GM21619 (cell line): ENCODE measurements around the gene CDPF1.
"Not testable (repeated sequence)": the region's sequence is repeated elsewhere in the genome, so short reads cannot be mapped to it uniquely, and the experiment has no call there.

Source experiments
- ATAC-seq: cut with Tn5 transposase; IDR thresholded peaks from one replicate; pipeline ENCODE4 v1.9.1; 2021; ENCODE audit not compliant: unreplicated experiment

The CDPF1 gene

DNA sequence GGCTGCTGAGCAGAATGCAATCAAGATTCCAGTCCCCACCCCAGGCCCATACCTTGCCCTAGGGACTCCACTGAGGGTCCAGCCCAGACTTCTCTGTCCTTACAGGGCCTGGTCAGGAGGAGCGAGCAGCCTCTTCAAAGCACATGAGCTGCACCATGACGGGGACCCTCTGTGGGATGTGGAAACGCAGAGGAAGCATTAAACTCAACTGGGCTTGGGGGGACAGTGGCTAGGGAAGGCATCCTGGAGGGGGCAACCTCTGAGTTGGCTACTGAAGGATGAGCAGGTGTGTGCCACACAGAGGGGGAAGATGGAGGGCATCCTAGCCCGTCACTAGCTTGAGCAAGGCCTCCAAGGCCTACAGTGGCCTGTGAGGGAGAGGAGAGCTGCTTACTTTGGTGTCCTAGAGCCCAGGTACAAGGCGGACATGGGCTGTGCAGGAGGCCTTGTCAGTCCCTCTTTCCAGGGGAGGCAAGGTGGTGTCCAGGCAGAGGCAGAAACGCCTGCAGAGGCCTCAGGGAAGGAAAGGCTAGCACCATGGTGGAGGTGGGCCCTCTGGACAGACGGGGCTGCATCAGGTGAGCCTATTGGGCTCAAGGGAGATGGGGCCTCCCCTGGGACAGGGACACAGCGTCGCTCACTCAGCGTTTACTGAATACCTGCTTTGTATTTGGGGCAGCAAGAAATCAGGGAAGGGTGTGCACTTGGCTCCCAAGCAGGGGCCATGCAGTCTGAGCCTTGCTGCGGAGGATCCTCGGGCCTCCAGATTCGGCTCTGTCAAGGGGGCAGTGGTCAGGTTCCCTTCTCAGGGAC, 32.0 kb upstream of the CDPF1 start:
- no peak for ATAC-seq

DNA sequence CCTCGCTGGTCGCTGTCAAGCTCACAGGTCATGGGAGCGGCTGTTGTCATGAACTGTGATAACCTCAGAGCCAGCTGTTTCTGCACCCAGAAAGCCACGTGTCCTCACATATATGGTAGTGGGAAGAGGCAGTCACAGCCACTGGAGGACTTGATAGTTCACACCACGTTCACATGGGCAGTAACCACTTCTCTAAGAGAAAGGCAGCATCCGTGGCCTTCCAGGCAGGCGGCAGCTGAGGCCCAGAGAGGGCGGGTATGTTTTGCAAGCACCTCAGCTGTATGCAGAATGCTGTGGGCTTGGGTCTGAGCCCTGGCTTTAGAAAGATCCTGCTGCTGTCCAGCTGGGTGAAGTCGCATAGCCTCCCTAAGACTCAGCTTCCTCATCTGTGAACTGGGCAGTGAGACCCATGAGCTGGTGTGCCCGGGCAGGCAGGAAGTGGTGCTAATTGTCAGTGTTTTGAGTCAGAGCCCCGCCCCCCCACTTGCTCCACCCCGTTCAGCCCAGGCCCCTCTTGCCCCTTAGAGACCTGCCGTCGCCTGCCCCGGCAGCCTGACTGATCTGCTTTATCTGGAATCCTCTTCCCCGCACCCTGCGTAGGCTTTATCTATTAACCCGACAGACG, 31.0 kb upstream of the CDPF1 start:
- ATAC-seq, result no peak

DNA sequence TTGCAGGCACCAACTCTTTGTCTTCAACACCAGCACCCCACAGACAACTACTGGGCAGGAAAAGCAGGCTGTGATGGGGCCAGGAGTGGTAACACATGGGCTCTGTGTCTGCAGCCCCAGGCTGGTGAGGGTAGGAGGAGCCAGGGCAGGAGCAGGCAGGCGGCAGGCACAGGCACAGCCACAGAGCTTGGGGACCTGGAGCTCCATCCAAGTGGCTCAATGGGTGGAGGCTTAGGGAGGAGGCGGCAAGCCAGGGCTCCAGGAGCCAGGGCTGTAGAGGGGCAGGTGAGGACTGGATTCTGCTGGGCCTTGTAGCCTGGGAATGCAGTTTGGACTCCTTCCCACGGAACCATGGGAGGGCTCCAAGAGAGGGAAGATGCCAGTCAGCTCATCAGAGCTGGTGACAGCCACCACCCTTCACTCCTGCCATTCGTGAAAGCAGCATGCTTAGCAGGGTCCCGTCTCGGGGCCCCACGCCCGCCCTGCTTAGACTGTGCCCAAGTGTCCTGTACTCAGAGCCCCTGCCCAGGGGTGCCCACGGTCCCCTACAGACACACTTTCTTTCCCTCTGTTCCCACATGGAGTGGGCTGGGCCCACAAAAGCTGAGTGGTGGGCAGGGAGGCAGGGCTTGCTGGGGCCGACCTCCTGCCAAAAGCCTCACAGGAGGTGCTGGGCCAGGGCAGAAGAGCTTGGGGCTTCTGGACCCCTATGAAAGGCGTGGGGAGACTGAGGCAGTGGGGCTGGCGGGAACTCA, 30.1 kb upstream of the CDPF1 start:
- ATAC-seq, result no peak

- ATAC-seq, result no peak
Observed at GRCh38 chr22:46278656-46279645, 28.9 kb upstream of the CDPF1 start.

DNA sequence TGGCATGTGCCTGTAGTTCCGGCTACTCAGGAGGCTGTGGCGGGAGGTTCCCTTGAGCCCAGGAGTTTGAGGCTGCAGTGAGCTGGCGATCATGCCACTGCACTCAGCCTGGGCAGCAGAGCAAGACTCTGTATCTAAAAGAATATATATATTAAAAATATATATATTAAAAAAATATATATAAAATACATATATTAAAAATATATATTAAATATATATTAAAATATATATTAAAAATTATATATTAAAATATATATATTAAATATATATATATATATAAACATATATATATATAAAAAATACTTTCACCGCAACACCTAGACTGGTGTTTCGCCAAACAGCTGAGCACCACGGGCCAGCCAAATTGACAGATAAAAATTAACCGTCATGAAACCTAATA, 26.5 kb upstream of the CDPF1 start:
- ATAC-seq, result no peak

DNA sequence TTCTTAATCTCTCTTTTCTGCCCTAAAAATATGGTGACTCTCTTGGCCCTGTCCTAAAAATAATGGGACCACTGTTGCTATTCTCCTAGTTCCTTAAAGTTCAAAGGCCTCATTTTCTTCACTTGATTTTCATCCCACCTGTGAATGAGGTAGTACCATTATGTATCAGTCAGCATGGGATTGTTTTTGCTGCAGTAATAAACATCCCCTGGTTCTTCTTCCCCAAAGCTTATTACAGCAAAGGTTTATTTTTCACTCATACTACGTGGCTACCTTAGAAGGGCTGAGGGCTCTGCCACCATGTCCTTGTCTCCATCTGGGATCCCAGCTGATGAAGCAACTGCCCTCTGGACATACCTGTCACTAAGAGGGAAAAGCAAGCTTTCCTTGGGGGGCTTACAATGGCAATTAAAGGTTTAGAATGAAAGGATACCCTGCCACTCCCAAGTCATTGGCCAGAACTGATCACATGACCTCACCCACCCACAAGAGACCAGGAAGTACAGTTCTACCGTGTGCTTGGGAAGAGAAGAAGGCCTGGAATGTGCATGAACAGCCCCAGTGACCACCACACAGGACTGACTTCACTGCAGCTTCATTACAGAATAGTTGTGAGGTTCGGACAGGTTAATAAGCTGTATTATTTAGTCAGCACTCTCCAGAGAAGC, 25.5 kb upstream of the CDPF1 start:
- ATAC-seq, result no peak

DNA sequence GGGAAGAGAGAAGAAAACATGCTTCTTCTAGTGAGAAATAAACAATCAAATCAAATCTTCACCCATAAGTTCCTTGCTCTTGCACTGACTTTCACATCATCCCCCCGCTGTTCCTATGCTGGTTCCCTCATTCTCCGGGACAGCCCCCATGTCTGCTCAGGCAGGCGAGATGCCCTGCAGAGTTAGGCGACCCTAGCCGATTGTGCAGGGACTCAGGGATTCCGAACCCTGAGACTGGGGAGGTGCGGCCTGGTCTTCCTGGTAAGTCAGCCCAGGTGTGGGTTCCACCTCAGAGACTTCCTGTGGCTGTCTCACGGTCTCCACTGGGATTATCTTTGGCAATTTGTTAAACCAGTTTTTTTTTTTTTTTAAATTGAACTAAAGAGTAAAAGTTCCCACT, 24.3 kb upstream of the CDPF1 start:
- no peak for ATAC-seq

DNA sequence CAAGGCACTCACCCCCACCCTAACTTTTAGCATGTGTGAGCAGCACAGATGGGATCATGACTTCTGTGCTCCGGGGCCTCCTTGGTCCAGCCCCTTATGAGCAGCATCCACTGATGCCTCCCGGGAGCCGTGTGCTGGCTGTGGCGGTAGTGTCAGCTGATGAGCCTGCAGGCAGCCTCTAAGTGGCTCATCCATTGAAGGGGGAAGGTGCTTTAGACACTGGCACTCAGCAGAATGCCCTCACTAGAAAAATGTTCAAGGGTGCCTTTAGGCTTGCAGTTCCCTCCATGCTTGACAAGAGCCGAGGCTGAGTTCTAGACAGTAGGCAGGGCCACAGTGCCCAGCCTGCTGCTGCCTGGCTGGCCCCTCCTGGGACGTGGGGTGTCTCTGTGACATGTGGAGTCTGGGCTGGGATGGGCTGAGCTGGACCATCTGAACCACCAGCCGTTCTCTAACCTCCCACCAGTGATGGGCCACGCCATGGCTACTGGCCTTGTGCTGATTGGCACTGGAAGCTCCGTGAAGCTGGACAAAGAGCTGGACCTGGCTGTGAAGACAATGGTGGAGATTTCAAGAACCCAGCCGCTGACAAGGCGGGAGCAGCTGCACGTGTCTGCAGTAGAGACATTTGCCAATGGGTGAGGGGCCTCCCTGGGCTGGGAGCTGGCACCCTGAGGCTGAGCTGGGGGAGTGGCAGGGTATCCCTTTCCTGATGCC, 23.5 kb upstream of the CDPF1 start:
- ATAC-seq, result no peak

DNA sequence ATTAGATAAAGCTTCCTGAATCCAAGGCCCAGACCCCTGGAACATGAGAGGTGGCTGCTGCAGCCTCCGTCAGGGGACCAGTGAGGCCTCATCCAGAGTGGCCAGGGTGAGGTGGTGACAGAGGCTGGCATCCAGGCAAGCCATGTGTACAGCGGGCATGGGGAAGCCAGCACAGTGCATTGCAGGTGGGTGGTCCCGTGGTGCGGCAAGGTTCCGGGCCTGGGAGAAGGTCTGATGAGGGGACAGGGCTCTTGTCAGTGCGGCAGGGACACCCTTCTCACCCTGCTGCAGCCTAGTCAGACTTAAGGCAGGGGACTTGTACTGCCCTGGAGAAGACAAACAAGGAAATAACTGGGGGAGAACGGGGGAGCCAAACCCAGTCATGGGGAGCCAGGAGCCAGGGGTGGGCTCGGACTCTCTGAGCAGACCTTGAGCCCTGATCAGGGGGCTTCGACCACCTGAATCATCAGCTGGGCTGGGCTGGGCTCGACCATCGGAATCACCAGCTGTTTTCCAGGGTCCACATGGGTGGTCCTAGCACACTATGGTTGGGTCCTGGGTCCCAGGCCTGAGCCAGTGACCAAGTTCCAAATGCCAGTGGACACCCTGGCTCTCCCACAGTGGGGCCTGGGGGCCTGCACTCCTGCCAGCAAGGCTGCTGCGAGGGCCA, 22.8 kb upstream of the CDPF1 start:
- ATAC-seq, result no peak

DNA sequence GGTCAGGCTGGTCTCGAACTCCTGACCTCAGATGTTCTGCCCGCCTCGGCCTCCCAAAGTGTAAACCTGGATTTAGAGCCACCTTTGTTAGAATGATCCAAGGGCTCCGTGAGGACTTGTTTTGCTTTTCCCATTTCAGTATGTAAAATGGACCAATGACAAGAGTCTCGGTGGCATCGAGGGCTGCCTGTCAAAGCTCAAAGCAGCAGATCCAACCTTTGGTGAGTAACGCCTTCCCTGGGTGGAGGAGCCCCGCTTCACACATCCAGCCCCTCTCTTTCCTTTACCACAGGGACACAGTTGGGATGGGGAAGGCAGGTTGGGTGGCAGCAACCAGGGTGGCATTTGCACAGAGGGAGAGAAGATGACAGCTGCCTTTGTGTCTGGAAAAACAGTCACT, 22.1 kb upstream of the CDPF1 start:
- ATAC-seq, result no peak

GRCh38 chr22:46269564-46269963, 19.5 kb upstream of the CDPF1 start:
- ATAC-seq, result no peak

- peak; percentile 82 for ATAC-seq
Observed at GRCh38 chr22:46267431-46268279, 17.6 kb upstream of the CDPF1 start, which contains the start of gene TTC38. TTC38 (plus strand) TSS chr22:46268008; CDS start chr22:46268040, 32 bp downstream.

GRCh38 chr22:46265627-46266026, 15.5 kb upstream of the CDPF1 start:
- not testable (repeated sequence) for ATAC-seq

- not testable (repeated sequence) for ATAC-seq
Observed at GRCh38 chr22:46264520-46264919, 14.4 kb upstream of the CDPF1 start.

GRCh38 chr22:46263216-46263590, 13.1 kb upstream of the CDPF1 start, which contains the start of gene PKDREJ:
PKDREJ (minus strand) TSS chr22:46263343; CDS start chr22:46263322, 21 bp downstream.
- no peak for ATAC-seq

- ATAC-seq, result no peak
Observed at GRCh38 chr22:46262449-46263215, 12.5 kb upstream of the CDPF1 start.

DNA sequence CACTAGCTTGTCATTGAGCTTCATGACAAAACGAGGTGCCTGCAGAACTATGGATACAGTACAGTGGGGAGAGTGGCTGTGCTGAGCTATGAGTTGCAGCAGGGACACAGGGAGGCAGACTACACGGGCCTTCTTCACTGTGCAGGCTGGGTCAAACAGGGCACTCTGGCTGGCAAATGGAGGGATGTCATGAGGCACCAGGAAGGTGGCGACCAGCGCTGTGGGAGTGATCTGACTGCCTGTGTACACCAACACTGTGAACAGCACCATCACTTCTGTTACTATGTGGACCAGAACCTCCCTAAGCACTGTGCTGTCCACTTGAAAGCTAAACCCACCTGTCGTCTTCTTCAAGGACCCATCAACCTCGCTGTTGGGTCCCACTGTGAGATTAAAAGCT, 9.9 kb upstream of the CDPF1 start:
- no peak for ATAC-seq
